HS-27A (cell line): Measurements from ENCODE around the gene COASY.
A peak's percentile ranks its signal among the peaks of the same experiment; 100 is the strongest.

Source experiments
- DNase-seq: peaks from one replicate; pipeline ENCODE4 v3.0.0-alpha.2; 2012; ENCODE audit warnings: low read depth, missing footprints

COASY gene

GRCh38 chr17:42561897-42562387 lies at the start of gene COASY:
Gene COASY, plus strand, starts transcription at chr17:42562148. Its CDS starts 475 bp downstream, at chr17:42562623.
- DNase-seq, result peak; percentile 86

- DNase-seq, result no peak
These were observed 49.7 kb upstream of the COASY start for GRCh38 chr17:42512246-42512645.

GRCh38 chr17:42512733-42513251 lies 49.2 kb upstream of the COASY start:
- no peak for DNase-seq

GRCh38 chr17:42513686-42514085 lies 48.3 kb upstream of the COASY start:
- DNase-seq, result no peak

- no peak for DNase-seq
These were observed 47.7 kb upstream of the COASY start for GRCh38 chr17:42514279-42514678.

GRCh38 chr17:42514867-42515266 lies 47.1 kb upstream of the COASY start:
- DNase-seq, result no peak

- no peak for DNase-seq
These were observed 44.4 kb upstream of the COASY start for GRCh38 chr17:42517516-42517915.

GRCh38 chr17:42518046-42518754 lies 43.7 kb upstream of the COASY start:
- no peak for DNase-seq

- DNase-seq, result no peak
These were observed 43.0 kb upstream of the COASY start for GRCh38 chr17:42518755-42519545.

- peak; percentile 92 for DNase-seq
These were observed 42.1 kb upstream of the COASY start for GRCh38 chr17:42519546-42520491.

- no peak for DNase-seq
These were observed 41.4 kb upstream of the COASY start for GRCh38 chr17:42520540-42520951.

GRCh38 chr17:42521036-42521435 lies 40.9 kb upstream of the COASY start:
- DNase-seq, result no peak

- DNase-seq, result no peak
These were observed 40.2 kb upstream of the COASY start for GRCh38 chr17:42521666-42522262.

- DNase-seq, result no peak
These were observed 39.6 kb upstream of the COASY start for GRCh38 chr17:42522263-42522790.

GRCh38 chr17:42522798-42523278 lies 39.1 kb upstream of the COASY start:
- DNase-seq, result no peak

- no peak for DNase-seq
These were observed 36.7 kb upstream of the COASY start for GRCh38 chr17:42525221-42525620.

GRCh38 chr17:42526031-42526444 lies 35.9 kb upstream of the COASY start:
- DNase-seq, result no peak

- no peak for DNase-seq
These were observed 34.0 kb upstream of the COASY start for GRCh38 chr17:42527932-42528331.

GRCh38 chr17:42529061-42529460 lies 32.9 kb upstream of the COASY start:
- DNase-seq, result no peak

GRCh38 chr17:42530952-42531454 lies 30.9 kb upstream of the COASY start:
- DNase-seq, result no peak
